PC-3 (cell line): ENCODE data around the gene FLYWCH2. TPM values are rescaled to one million over a fixed set of nuclear protein-coding genes. Genes with fewer than 3 reads are reported as not detected.

Experiments
- ATAC-seq: fragments of 200-7000 bp; cut with Tn5 transposase; 2 replicates; pipeline ENCODE4 v1.9.1; 2020; ENCODE audit warnings: mild to moderate bottlenecking, moderate library complexity
- BruUV-seq: library from RNA; stranded (reverse); fragments of 400-500 nt; replicated peaks from 2 replicates; lab custom pipeline; 2021; lab: Mats Ljungman, UMichigan
- CTCF ChIA-PET: fragments of 300-600 bp; sonication (Branson Sonifier 250); formaldehyde crosslinking; loops from one replicate; lab custom pipeline; 2022; ENCODE audit warnings: antibody characterized with exemption; lab: Charles Lee
- POLR2A ChIA-PET: fragments of 300-600 bp; sonication (Branson Sonifier 250); formaldehyde crosslinking; loops from one replicate; lab custom pipeline; 2022; ENCODE audit warnings: antibody characterized with exemption; ENCODE audit not compliant: unreplicated experiment; lab: Charles Lee
- DNase-seq: peaks from one replicate; pipeline ENCODE4 v3.0.0-alpha.2; 2015
- H2AFZ ChIP-seq: fragments of 300-600 bp; sonication (generic); 2 replicates; pipeline ENCODE4 v1.6.0; 2016; ENCODE audit warnings: antibody characterized with exemption, low read length
- H3F3A ChIP-seq: fragments of 300-600 bp; sonication (generic); one replicate; pipeline ENCODE4 v1.6.0; 2017; ENCODE audit warnings: antibody characterized with exemption, low read length, control low read depth, mild to moderate bottlenecking; ENCODE audit not compliant: unreplicated experiment
- H3K27ac ChIP-seq: fragments of 300-600 bp; sonication (generic); 2 replicates; pipeline ENCODE4 v1.5.1; 2016; ENCODE audit warnings: mild to moderate bottlenecking, low read length
- H3K27me3 ChIP-seq: fragments of 300-600 bp; sonication (generic); 2 replicates; pipeline ENCODE4 v1.6.1; 2016; ENCODE audit warnings: low read length, mixed read lengths
- H3K36me3 ChIP-seq: fragments of 300-600 bp; sonication (generic); 2 replicates; pipeline ENCODE4 v1.6.1; 2016; ENCODE audit warnings: low read depth, mixed run types, low read length, mixed read lengths
- H3K4me1 ChIP-seq: fragments of 300-600 bp; sonication (generic); 2 replicates; pipeline ENCODE4 v1.5.1; 2016; ENCODE audit warnings: low read length; ENCODE audit not compliant: insufficient read depth
- H3K4me2 ChIP-seq: fragments of 300-600 bp; sonication (generic); 2 replicates; pipeline ENCODE4 v1.6.0; 2016; ENCODE audit warnings: low read length
- H3K4me3 ChIP-seq: fragments of 300-600 bp; sonication (generic); 2 replicates; pipeline ENCODE4 v1.5.1; 2016; ENCODE audit warnings: mild to moderate bottlenecking, low read length, mixed read lengths
- H3K79me2 ChIP-seq: fragments of 300-600 bp; sonication (generic); 2 replicates; pipeline ENCODE4 v1.6.1; 2017; ENCODE audit warnings: low read length, mixed read lengths
- H3K9ac ChIP-seq: fragments of 300-600 bp; sonication (generic); 2 replicates; pipeline ENCODE4 v1.6.0; 2016; ENCODE audit warnings: mild to moderate bottlenecking, low read length
- H3K9me2 ChIP-seq: fragments of 300-600 bp; sonication (generic); replicated peaks from 2 replicates; pipeline ENCODE4 v1.6.1; 2016; ENCODE audit warnings: mixed run types, low read length, mixed read lengths
- H3K9me3 ChIP-seq: fragments of 300-600 bp; sonication (generic); 2 replicates; pipeline ENCODE4 v1.6.1; 2016; ENCODE audit warnings: low read length, mixed read lengths
- H4K20me1 ChIP-seq: fragments of 300-600 bp; sonication (generic); 2 replicates; pipeline ENCODE4 v1.6.1; 2016; ENCODE audit warnings: low read length, mixed read lengths
- EZH2 ChIP-seq: fragments of 300-600 bp; sonication (generic); IDR thresholded peaks from one replicate; pipeline ENCODE4 v1.6.1; 2017; ENCODE audit warnings: antibody characterized with exemption, mild to moderate bottlenecking, low read length; ENCODE audit not compliant: unreplicated experiment
- EZH2phosphoT487 ChIP-seq: fragments of 300-600 bp; sonication (generic); IDR thresholded peaks from 2 replicates; pipeline ENCODE4 v1.6.1; 2018; ENCODE audit warnings: mild to moderate bottlenecking, antibody characterized with exemption, low read length, borderline replicate concordance
- intact Hi-C: fragments of 100-400 bp; cut with micrococcal nuclease; formaldehyde crosslinking; loops from 2 replicates; pipeline ENCODE4 v1.9.0; 2023
- total RNA-seq: library from RNA; depleted of rRNA; stranded (reverse); fragments of >200 nt; gene quantifications from 2 replicates; pipeline ENCODE4 v1.2.3, GENCODE V29; 2014
- TF ChIP-seq, protein P1 (sequence below): fragments of 300-600 bp; sonication (generic); conservative IDR thresholded peaks from 2 replicates; pipeline ENCODE4 v1.5.1; 2017; ENCODE audit warnings: antibody characterized with exemption, low read depth, mild to moderate bottlenecking, low read length

FLYWCH2 gene
- total RNA-seq, 1 experiment from 2014 or later, result 100 TPM

DNA sequence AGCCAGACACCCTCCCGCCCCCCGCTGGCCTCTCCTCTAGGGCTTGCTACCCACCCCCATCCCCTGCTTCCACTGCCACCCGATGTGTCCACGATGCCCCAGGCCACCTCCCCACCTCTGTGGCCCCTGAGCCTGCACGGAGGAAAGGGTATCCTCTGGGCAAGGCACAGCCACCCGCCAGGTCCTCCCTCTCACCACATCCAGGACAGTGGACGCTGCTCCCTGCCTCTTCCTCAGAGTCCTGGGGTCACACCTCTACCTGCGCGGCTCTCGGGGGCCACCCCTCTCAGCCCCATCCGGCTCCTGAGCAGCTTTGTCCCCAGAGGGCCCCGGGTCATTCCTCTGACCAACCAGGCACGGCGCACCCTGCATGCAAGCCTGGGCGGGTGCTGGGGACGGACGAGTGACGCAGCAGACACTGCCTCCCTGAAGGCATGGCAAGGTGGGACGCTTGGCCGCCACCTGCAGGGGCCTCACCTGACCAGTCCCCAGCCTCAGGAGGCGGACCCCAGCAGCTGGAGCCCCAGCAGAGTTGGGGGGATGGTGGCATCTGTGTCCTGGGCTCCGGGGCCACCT lies 53.5 kb downstream of the FLYWCH2 start:
- no TSS peak for BruUV-seq
- CTCF ChIA-PET, result no interaction called here
- TF ChIP-seq, protein P1, sequence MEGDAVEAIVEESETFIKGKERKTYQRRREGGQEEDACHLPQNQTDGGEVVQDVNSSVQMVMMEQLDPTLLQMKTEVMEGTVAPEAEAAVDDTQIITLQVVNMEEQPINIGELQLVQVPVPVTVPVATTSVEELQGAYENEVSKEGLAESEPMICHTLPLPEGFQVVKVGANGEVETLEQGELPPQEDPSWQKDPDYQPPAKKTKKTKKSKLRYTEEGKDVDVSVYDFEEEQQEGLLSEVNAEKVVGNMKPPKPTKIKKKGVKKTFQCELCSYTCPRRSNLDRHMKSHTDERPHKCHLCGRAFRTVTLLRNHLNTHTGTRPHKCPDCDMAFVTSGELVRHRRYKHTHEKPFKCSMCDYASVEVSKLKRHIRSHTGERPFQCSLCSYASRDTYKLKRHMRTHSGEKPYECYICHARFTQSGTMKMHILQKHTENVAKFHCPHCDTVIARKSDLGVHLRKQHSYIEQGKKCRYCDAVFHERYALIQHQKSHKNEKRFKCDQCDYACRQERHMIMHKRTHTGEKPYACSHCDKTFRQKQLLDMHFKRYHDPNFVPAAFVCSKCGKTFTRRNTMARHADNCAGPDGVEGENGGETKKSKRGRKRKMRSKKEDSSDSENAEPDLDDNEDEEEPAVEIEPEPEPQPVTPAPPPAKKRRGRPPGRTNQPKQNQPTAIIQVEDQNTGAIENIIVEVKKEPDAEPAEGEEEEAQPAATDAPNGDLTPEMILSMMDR, result no peak
- no peak for TF ChIP-seq EZH2phosphoT487
- no peak for TF ChIP-seq EZH2

DNA sequence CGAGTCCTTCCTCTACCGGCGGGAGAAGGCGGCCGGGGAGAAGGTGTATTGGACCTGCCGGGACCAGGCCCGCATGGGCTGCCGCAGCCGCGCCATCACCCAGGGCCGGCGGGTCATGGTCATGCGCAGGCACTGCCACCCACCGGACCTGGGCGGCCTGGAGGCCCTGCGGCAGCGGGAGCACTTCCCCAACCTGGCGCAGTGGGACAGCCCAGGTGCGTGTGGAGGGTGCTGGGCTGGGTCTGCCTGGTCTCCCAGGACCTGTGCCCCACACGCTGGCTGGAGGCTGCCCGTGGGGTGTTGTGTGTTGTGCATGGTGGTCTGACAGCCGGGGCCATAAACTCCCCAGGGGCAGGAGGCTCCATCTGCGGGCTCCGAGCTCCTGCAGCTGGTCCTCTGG lies 54.2 kb downstream of the FLYWCH2 start:
- H3K36me3 ChIP-seq, result no peaks in the 10 kb centered on the region; the same call in 1 of the 2 replicates
- CTCF ChIA-PET, result no interaction called here
- no peak overlapping the region for H2AFZ ChIP-seq
- no TSS peak for BruUV-seq
- no peaks in the 10 kb centered on the region for H3K79me2 ChIP-seq
- no peaks in the 10 kb centered on the region for H3F3A ChIP-seq
- no peaks in the 10 kb centered on the region for H4K20me1 ChIP-seq
- no peaks in the 10 kb centered on the region for H3K9me3 ChIP-seq
- no peaks in the 10 kb centered on the region for H3K4me1 ChIP-seq
- intact Hi-C loops, result no loop called here
- POLR2A ChIA-PET, result no interaction called here
- H3K9ac ChIP-seq, result no peak overlapping the region
- H3K4me3 ChIP-seq, result no peak overlapping the region
- H3K27ac ChIP-seq, result no peak overlapping the region
- H3K27me3 ChIP-seq, result no peaks in the 10 kb centered on the region
- no peak overlapping the region for H3K4me2 ChIP-seq
- DNase-seq (no peak), ATAC-seq (no peak)
- H3K9me2 ChIP-seq, result no peaks in the 10 kb centered on the region
- TF ChIP-seq EZH2phosphoT487, result no peak

More for the DNA sequence above, 53.5 kb downstream of the FLYWCH2 start:
- H3F3A ChIP-seq, result no peaks in the 10 kb centered on the region
- no peaks in the 10 kb centered on the region; the same call in 1 of the 2 replicates for H3K36me3 ChIP-seq
- no peak overlapping the region for H3K4me2 ChIP-seq
- no peaks in the 10 kb centered on the region for H3K9me2 ChIP-seq
- H3K9ac ChIP-seq, result no peak overlapping the region
- intact Hi-C loops, result no loop called here
- H3K4me3 ChIP-seq, result no peak overlapping the region
- H3K27me3 ChIP-seq, result no peaks in the 10 kb centered on the region
- H3K9me3 ChIP-seq, result no peaks in the 10 kb centered on the region
- no peaks in the 10 kb centered on the region for H3K79me2 ChIP-seq
- no peaks in the 10 kb centered on the region for H4K20me1 ChIP-seq
- no peak for DNase-seq
- no peak overlapping the region for H2AFZ ChIP-seq
- H3K27ac ChIP-seq, result no peak overlapping the region
- no peaks in the 10 kb centered on the region for H3K4me1 ChIP-seq
- POLR2A ChIA-PET, result no interaction called here
- no peak for ATAC-seq

DNA sequence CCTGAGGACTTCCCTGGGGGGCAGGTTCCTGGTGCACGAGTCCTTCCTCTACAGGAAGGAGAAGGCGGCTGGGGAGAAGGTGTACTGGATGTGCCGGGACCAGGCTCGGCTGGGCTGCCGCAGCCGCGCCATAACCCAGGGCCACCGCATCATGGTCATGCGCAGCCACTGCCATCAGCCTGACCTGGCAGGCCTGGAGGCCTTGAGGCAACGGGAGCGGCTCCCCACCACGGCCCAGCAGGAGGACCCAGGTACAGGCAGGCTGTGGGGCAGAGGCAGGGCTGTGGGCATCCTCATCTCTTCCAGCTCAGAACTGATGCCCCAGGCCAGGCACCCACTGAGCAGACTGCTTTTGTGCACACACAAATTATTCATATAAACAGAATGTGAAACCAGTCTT lies 55.2 kb downstream of the FLYWCH2 start:
- Histone ChIP-seq H3K9ac (no peak overlapping the region), H3K27ac (no peak overlapping the region), H3F3A (no peaks in the 10 kb centered on the region), H3K9me2 (no peaks in the 10 kb centered on the region), H3K79me2 (no peaks in the 10 kb centered on the region), H2AFZ (no peak overlapping the region), H3K4me3 (no peak overlapping the region), H3K4me1 (no peaks in the 10 kb centered on the region), H3K36me3 (no peaks in the 10 kb centered on the region; the same call in 1 of the 2 replicates), H3K4me2 (no peak overlapping the region), H3K27me3 (no peaks in the 10 kb centered on the region), H4K20me1 (no peaks in the 10 kb centered on the region), H3K9me3 (no peaks in the 10 kb centered on the region)
- ATAC-seq (no peak), DNase-seq (no peak)
- POLR2A ChIA-PET, result no interaction called here
- TF ChIP-seq EZH2phosphoT487 (no peak), EZH2 (no peak)
- TF ChIP-seq, protein P1, result no peak
- intact Hi-C loops, result no loop called here
- BruUV-seq, result no TSS peak
- CTCF ChIA-PET, result no interaction called here
